Loucy (cell line): ENCODE data around the gene GABBR2.

Source experiments
- EZH2phosphoT487 ChIP-seq: fragments of 200-600 bp; IDR thresholded peaks from 2 replicates; pipeline ENCODE4 v1.6.1; 2018; ENCODE audit warnings: antibody characterized with exemption, mild to moderate bottlenecking, moderate library complexity, borderline replicate concordance
- TF ChIP-seq, protein P1 (sequence below): fragments of 200-600 bp; sonication (generic); conservative IDR thresholded peaks from 2 replicates; pipeline ENCODE4 v1.5.1; 2014; ENCODE audit warnings: mild to moderate bottlenecking, antibody characterized with exemption, low read length

DNA sequence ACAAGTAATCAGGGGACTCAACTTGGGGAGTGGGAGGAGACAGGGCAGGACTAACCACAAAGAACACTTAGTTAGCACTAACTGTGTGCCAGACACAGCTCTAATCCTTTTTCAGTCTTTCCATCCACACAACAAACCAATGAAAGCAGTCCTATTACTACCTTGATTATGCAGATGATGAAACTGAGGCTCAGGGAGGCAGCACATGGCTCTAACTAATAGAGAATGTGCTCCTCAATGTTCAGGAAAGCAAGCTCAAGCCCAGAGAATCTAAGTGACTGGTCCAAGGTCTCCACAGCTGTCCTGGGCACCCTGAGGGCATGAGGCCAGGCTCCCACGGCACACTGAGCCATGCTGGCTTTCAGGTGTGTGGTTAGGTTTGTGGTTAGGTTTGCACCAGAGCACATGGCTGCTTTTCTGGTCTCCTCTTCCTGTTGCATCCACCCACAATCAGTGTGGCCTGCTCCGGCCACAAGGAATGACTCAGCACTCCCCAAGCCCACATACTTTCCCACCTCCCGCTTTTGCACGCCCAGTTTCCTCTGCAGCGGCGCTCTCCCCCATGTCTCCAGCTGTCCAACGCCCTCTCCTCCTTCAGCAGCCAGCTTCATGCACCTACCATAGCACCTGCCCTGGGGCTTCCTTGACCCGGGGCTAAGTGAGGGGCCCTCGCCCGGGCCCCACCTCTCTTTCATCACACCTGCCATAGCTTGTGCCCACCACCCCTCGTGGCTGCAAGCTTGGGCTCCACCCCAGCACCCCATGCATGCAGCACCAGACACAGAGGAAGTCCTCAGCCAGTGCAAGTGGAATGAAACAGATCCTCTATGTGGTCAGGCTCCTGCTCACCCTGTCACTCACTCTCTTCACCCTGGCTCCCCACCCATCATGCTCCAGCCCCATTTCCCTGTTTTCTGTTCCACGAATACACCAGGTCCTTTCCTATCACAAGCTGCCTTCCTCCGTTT, 133.1 kb downstream of the GABBR2 start:
- TF ChIP-seq, protein P1, sequence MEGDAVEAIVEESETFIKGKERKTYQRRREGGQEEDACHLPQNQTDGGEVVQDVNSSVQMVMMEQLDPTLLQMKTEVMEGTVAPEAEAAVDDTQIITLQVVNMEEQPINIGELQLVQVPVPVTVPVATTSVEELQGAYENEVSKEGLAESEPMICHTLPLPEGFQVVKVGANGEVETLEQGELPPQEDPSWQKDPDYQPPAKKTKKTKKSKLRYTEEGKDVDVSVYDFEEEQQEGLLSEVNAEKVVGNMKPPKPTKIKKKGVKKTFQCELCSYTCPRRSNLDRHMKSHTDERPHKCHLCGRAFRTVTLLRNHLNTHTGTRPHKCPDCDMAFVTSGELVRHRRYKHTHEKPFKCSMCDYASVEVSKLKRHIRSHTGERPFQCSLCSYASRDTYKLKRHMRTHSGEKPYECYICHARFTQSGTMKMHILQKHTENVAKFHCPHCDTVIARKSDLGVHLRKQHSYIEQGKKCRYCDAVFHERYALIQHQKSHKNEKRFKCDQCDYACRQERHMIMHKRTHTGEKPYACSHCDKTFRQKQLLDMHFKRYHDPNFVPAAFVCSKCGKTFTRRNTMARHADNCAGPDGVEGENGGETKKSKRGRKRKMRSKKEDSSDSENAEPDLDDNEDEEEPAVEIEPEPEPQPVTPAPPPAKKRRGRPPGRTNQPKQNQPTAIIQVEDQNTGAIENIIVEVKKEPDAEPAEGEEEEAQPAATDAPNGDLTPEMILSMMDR = no peak
- TF ChIP-seq EZH2phosphoT487 = no peak
